Ishikawa (cell line): ENCODE results near the gene MFSD1.

Experiments used
- CEBPB ChIP-seq: IDR thresholded peaks from 2 replicates; pipeline ENCODE4 v1.6.1; 2012
- CREB1 ChIP-seq: IDR thresholded peaks from 2 replicates; pipeline ENCODE4 v1.6.1; 2012; ENCODE audit warnings: low read depth
- YY1 ChIP-seq: IDR thresholded peaks from 2 replicates; pipeline ENCODE4 v1.6.1; 2012; ENCODE audit warnings: low read depth

The MFSD1 gene

DNA sequence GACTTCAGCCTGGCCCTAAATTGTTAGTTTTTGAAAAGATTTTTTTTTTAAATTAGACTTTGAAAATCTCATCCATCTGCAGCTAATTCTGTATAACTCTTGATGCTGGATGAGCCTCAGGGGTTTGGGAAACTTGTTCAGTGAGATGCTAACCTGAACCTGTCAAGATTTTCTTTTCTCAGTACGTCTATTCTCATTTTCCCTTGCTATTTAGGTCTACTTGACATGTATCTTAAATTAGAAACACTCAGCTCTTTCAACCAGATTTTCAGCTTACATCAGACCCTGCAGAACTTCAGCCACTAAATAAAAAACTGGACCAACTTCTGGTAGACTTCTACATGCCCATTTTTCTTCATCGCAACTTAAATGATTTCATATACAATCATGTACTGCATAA is 61.4 kb downstream of the MFSD1 start:
- no peak for TF ChIP-seq YY1

DNA sequence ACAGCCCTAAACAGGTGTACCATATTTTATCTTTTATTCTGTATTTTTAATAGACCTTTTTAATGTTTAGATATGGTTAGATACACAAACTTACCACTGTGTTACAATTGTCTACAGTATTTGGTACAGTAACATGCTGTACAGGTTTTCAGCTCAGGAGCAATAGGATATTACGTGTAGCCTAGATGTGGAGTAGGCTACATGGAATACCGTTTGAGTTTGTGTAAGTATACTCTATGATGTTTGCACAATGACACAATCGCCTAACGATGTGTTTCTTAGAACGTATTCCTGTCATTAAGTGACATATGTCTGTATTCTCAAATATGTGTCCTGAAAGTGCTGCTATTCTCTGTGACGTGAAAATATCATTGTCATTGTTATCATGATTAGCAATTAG is 62.6 kb downstream of the MFSD1 start:
- no peak for TF ChIP-seq CEBPB

DNA sequence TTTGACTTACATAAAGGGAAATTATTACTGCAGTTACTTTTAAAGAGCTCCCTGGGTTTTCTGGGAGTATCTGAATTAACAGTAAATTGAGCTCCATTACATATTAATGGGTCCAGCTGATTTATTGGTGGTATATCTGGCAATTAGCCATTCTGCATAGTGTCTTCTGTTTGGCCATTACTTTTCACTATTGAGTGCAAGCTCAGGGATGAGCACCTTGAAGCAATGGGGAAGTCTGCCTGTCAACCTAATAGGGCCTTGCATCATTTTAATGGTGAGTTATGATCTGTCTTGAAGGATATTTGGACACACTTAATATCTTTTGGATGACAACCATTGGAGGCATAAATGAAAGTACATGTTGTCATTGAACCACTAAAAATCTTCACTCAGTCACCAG is 73.8 kb downstream of the MFSD1 start:
- TF ChIP-seq CREB1 (no peak), CEBPB (no peak)
